A549 (cell line): Measurements from ENCODE around the gene FBXO2. TPM values are rescaled to one million over a fixed set of nuclear protein-coding genes. Genes with fewer than 3 reads are reported as not detected.
A peak's percentile ranks its signal among the peaks of the same experiment; 100 is the strongest.

Experiments used
- ATAC-seq, 2 experiments: fragments of 200-7000 bp in 1 of 2; fragments of >200 bp in 1 of 2; cut with Nextera tagmentation in 1 of 2; cut with Tn5 transposase in 1 of 2; 3 replicates each; pipeline versions ENCODE4 v1.8.0 to v1.9.1; 2018 to 2020; ENCODE audit warnings: mild to moderate bottlenecking in 1 of 2, moderate library complexity in 1 of 2
- CTCF ChIA-PET: fragments of 300-600 bp; sonication (Branson Sonifier 250); formaldehyde crosslinking; extraction: SDS; loops from one replicate; lab custom pipeline; 2021; ENCODE audit warnings: antibody characterized with exemption, inconsistent platforms; lab: Yijun Ruan, JAX
- POLR2A ChIA-PET: fragments of 350-600 bp; formaldehyde crosslinking; extraction: SDS; loops from one replicate; lab custom pipeline; 2021; ENCODE audit warnings: antibody characterized with exemption, inconsistent platforms; lab: Yijun Ruan, JAX
- DNase-seq, 2 experiments: peaks; one replicate each; pipeline versions ENCODE4 v3.0.0 to v3.0.0-alpha.2; 2011 to 2016; ENCODE audit warnings: low read depth in 1 of 2, low spot score in 1 of 2
- FAIRE-seq: peaks from 2 replicates; lab custom pipeline; 2011; peaks lifted over from hg19 to GRCh38; lab: Jason Lieb, UNC
- H3K27ac ChIP-seq, 2 experiments: fragments of >200 bp; sonication (Bioruptor Twin); formaldehyde crosslinking; 3 replicates each; pipeline ENCODE4 v1.5.1; 2016 to 2017
- H3K4me1 ChIP-seq: fragments of >200 bp; sonication (Bioruptor Twin); formaldehyde crosslinking; 3 replicates; pipeline ENCODE4 v1.6.1; 2016
- H3K4me2 ChIP-seq: fragments of >200 bp; sonication (Bioruptor Twin); formaldehyde crosslinking; 3 replicates; pipeline ENCODE4 v1.6.1; 2016
- H3K4me3 ChIP-seq: fragments of >200 bp; sonication (Bioruptor Twin); formaldehyde crosslinking; 3 replicates; pipeline ENCODE4 v1.5.1; 2016
- H3K9me3 ChIP-seq: fragments of >200 bp; sonication (Bioruptor Twin); formaldehyde crosslinking; 3 replicates; pipeline ENCODE4 v1.6.1; 2016
- CBX2 ChIP-seq: fragments of 200-600 bp; sonication (generic); IDR thresholded peaks from 2 replicates; pipeline ENCODE4 v1.6.1; 2016; ENCODE audit warnings: low read depth, mild to moderate bottlenecking, borderline replicate concordance
- CEBPB ChIP-seq, 2 experiments: fragments of >200 bp in 1 of 2; sonication (Bioruptor Twin) in 1 of 2; formaldehyde crosslinking in 1 of 2; IDR thresholded peaks; 2 replicates each; pipeline ENCODE4 v1.6.1; 2012 to 2016
- CTCF ChIP-seq: fragments of >200 bp; sonication (Bioruptor Twin); formaldehyde crosslinking; IDR thresholded peaks from 3 replicates; pipeline ENCODE4 v1.5.1; 2016
- EHF ChIP-seq: fragments of 250-450 bp; sonication (Bioruptor Pico); IDR thresholded peaks from 2 replicates; pipeline ENCODE4 v1.5.0; 2020; ENCODE audit warnings: mild to moderate bottlenecking
- ELK1 ChIP-seq: fragments of 150-350 bp; IDR thresholded peaks from 2 replicates; pipeline ENCODE4 v1.6.1; 2014; ENCODE audit warnings: low read depth, mild to moderate bottlenecking, low read length
- EP300 ChIP-seq, 2 experiments: fragments of >200 bp; sonication (Bioruptor Twin); formaldehyde crosslinking; IDR thresholded peaks; 2 replicates in 1 of 2; 3 replicates in 1 of 2; pipeline ENCODE4 v1.6.1; 2016 to 2017
- ESRRA ChIP-seq: fragments of 150-350 bp; IDR thresholded peaks from 2 replicates; pipeline ENCODE4 v1.6.1; 2014; ENCODE audit warnings: mild to moderate bottlenecking, low read length, borderline replicate concordance
- FOSB ChIP-seq: fragments of 250-450 bp; sonication (Bioruptor Pico); IDR thresholded peaks from 2 replicates; pipeline ENCODE4 v1.5.0; 2020; ENCODE audit warnings: mild to moderate bottlenecking, moderate library complexity
- FOSL2 ChIP-seq, 2 experiments: fragments of 450-650 bp in 1 of 2; fragments of >200 bp in 1 of 2; sonication (Bioruptor Twin) in 1 of 2; formaldehyde crosslinking; IDR thresholded peaks; 2 replicates each; pipeline versions ENCODE4 v1.5.0 to v1.6.1; 2016 to 2020; ENCODE audit warnings: mild to moderate bottlenecking in 1 of 2, moderate library complexity in 1 of 2
- GATA3 ChIP-seq: IDR thresholded peaks from 2 replicates; pipeline ENCODE4 v1.6.1; 2012; ENCODE audit warnings: borderline replicate concordance
- HOXA7 ChIP-seq: fragments of 250-450 bp; sonication (Bioruptor Pico); IDR thresholded peaks from 2 replicates; pipeline ENCODE4 v1.5.0; 2020; ENCODE audit warnings: mild to moderate bottlenecking, moderate library complexity
- MAFK ChIP-seq: fragments of 450-650 bp; IDR thresholded peaks from 2 replicates; pipeline ENCODE4 v1.6.1; 2014; ENCODE audit not compliant: partially characterized antibody
- NFE2L2 ChIP-seq: fragments of 150-350 bp; conservative IDR thresholded peaks from 2 replicates; pipeline ENCODE4 v1.6.1; 2014; ENCODE audit warnings: low read length
- NPAS2 ChIP-seq: fragments of 250-450 bp; sonication (Bioruptor Pico); IDR thresholded peaks from 2 replicates; pipeline ENCODE4 v1.8.0; 2022; ENCODE audit warnings: mild to moderate bottlenecking, moderate library complexity, borderline replicate concordance
- PBX3 ChIP-seq: IDR thresholded peaks from 2 replicates; pipeline ENCODE4 v1.6.1; 2012
- POLR2A ChIP-seq: IDR thresholded peaks from 2 replicates; pipeline ENCODE4 v1.6.1; 2012; ENCODE audit warnings: mild to moderate bottlenecking, low read length
- POLR2AphosphoS2 ChIP-seq: conservative IDR thresholded peaks from 2 replicates; pipeline ENCODE4 v1.6.1; 2012; ENCODE audit warnings: low read length, improper control_type of control experiment, inconsistent platforms
- USF2 ChIP-seq: fragments of 450-650 bp; IDR thresholded peaks from 2 replicates; pipeline ENCODE4 v1.6.1; 2014; ENCODE audit warnings: antibody characterized with exemption
- ZNF302 ChIP-seq: fragments of 250-450 bp; sonication (Bioruptor Pico); IDR thresholded peaks from 2 replicates; pipeline ENCODE4 v1.9.0; 2021; ENCODE audit warnings: inconsistent platforms, mild to moderate bottlenecking, moderate library complexity
- WGBS: methylation state at CpG from one replicate; pipeline ENCODE4 v1.1.6; 2017; ENCODE audit errors: missing lambda C conversion rate; 5-methylcytosine and 5-hydroxymethylcytosine counted together
- polyA plus RNA-seq, 4 experiments: library from polyadenylated mRNA; depleted of rRNA in 3 of 4; stranded (reverse); fragments of >200 nt; fragmentation: RNase III in 1 of 4; extraction: RNeasy Plus Mini Kit Qiagen cat#74134 plus additional on column Dnase treatment in 1 of 4; gene quantifications; 2 replicates in 3 of 4; 3 replicates in 1 of 4; pipeline ENCODE4 v1.2.3, GENCODE V29; 2011 to 2017

Gene FBXO2
- polyA plus RNA-seq, 2 of the 4 experiments (the other 2 are of a cell fraction) = 8.5 to 31.2 TPM

- no peak for TF ChIP-seq ZNF302 (CRISPR knock-in tag)
- no peak for TF ChIP-seq CEBPB (IDR thresholded peaks at IDR 0.05)
- TF ChIP-seq CBX2 = no peak
- no peak for TF ChIP-seq PBX3
- no peak for TF ChIP-seq EHF
- no peak for TF ChIP-seq NPAS2 (CRISPR knock-in tag)
- TF ChIP-seq USF2 = no peak
- TF ChIP-seq MAFK = no peak
- TF ChIP-seq EP300 (IDR thresholded peaks at IDR 0.05) = no peak
- TF ChIP-seq ESRRA = no peak
- no peak for TF ChIP-seq FOSB (CRISPR knock-in tag)
- TF ChIP-seq HOXA7 (CRISPR knock-in tag) = no peak
- no peak for TF ChIP-seq POLR2A
- no peak for TF ChIP-seq CTCF
- Histone ChIP-seq H3K4me2 (peak overlapping the region; percentile 94), H3K27ac (peak overlapping the region; percentile 77 to 91; a peak in 5 of 6 replicates), H3K4me1 (peaks cover 21% of the 10 kb centered on the region), H3K4me3 (peak overlapping the region; percentile 88), H3K9me3 (no peaks in the 10 kb centered on the region)
- ChIA-PET POLR2A (no interaction called here), CTCF (interaction anchor here (0.9 to 7.9 kb wide), 7 partner anchors 9 to 590 kb away, joined by 3 to 107 read pairs (median 4); partner anchors contain the start of gene FBXO6)
- DNase-seq (no peak), ATAC-seq (no peak), FAIRE-seq (no peak)
- WGBS = no CpG with 5 or more reads among the region's 7 CpGs
Measured at GRCh38 chr1:11653861-11654136, 430 bp downstream of the FBXO2 start.

GRCh38 chr1:11653101-11653860, 948 bp downstream of the FBXO2 start:
- no peaks in the 10 kb centered on the region for H3K9me3 ChIP-seq
- H3K4me1 ChIP-seq = peaks cover 21% of the 10 kb centered on the region
- peak overlapping the region; percentile 88; the same call in 2 of the 3 replicates for H3K4me3 ChIP-seq
- POLR2A ChIA-PET = interaction anchor here (0.6 kb wide), 1 partner anchor 398 kb away, joined by 6 read pairs; no protein-coding TSS in a partner anchor
- DNase-seq = no peak
- CTCF ChIA-PET = interaction anchor here (0.9 to 7.9 kb wide), 9 partner anchors 8 to 616 kb away, joined by 3 to 107 read pairs (median 4); partner anchors contain the start of gene FBXO6
- no peak for TF ChIP-seq FOSL2 (IDR thresholded peaks at IDR 0.05)
- no peak for TF ChIP-seq FOSL2 (CRISPR knock-in tag; IDR thresholded peaks at IDR 0.05)
- TF ChIP-seq POLR2A = no peak
- TF ChIP-seq MAFK = no peak
- TF ChIP-seq HOXA7 (CRISPR knock-in tag) = no peak
- no peak for TF ChIP-seq ELK1
- TF ChIP-seq POLR2AphosphoS2 = no peak
- TF ChIP-seq GATA3 = no peak
- no peak for TF ChIP-seq ESRRA
- TF ChIP-seq NFE2L2 = no peak
- peak overlapping the region; percentile 94 for H3K4me2 ChIP-seq
- peak in 1 of 2 experiments; percentile 11; a peak in 3 of 6 replicates for ATAC-seq
- 84% methylated on average over 9 of the region's 17 CpGs for WGBS
- FAIRE-seq = no peak
- peak overlapping the region in 1 of 2 experiments; percentile 91; a peak in 3 of 6 replicates for H3K27ac ChIP-seq
